HG03097 (cell line): Measurements from ENCODE around the gene TMEM19.
A peak's percentile ranks its signal among the peaks of the same experiment; 100 is the strongest.

ENCODE experiments used
- ATAC-seq: cut with Tn5 transposase; IDR thresholded peaks from one replicate; pipeline ENCODE4 v1.9.1; 2021; ENCODE audit not compliant: unreplicated experiment, low FRiP score

Gene TMEM19

GRCh38 chr12:71685914-71686657 is at the start of gene TMEM19:
TSS of gene TMEM19 (plus strand) at chr12:71686082. CDS start at chr12:71686681, 599 bp downstream.
- ATAC-seq, result peak; percentile 96

DNA sequence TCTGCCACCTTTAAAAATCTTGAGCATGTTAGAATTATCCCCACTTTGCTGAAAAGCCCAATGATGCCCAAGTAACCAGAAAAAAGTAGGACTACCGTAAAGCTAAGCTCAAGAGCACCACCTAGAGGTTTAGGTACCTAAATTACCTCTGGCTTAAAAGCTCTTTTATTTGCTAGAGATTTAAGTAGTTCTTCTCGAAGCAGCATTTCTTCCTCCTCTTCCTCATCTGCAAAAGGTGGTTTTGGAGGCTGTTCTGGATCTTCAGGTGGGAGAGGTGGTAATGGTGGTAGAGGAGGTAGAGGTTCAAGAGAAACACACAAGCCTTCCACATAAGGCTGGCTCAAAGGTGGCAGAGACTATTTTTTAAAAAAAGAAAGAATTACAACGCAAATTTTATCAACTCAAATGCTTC is 49.2 kb upstream of the TMEM19 start:
- ATAC-seq, result no peak

GRCh38 chr12:71638499-71638898 is 47.4 kb upstream of the TMEM19 start:
- no peak for ATAC-seq

GRCh38 chr12:71639341-71639760 is 46.5 kb upstream of the TMEM19 start:
- no peak for ATAC-seq

GRCh38 chr12:71640316-71640715 is 45.6 kb upstream of the TMEM19 start:
- ATAC-seq, result no peak

GRCh38 chr12:71641390-71641789 is 44.5 kb upstream of the TMEM19 start:
- no peak for ATAC-seq

DNA sequence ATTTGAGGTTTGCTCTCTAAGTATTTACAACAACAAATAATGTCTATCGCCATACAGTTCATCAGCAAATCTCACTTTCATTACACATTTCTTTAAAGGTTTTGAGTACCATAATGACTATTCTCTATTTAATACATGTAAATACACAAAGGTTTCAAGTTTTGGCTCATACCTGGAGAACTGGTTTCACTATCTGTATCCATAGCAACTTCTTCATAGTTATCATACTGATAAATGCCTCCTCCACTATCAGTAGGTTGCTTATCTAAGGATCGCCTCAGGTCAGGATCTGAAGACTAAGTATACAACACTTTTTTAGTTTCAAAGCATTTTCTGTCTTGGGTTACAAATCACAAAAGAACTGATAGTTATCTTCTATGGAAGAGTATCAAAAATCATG is 43.6 kb upstream of the TMEM19 start:
- ATAC-seq, result no peak

DNA sequence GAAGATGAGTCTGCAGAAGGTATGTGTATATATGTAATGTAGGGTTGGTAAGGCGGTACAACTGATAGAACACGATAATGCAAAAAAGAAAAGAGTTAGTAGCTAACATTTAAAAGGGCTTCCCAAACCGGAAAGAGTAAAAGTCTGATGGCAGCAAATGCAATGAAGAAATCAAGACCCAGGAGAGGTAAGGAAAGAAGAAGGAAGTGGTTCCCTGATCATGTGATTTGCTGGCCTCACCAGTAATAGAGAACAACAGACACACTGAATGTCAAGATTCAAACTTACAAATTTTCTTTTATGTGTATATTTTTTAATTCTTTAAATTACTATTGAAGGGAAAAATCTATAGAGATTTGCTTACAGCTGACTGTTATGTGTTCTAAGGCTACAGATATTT is 40.6 kb upstream of the TMEM19 start:
- no peak for ATAC-seq

DNA sequence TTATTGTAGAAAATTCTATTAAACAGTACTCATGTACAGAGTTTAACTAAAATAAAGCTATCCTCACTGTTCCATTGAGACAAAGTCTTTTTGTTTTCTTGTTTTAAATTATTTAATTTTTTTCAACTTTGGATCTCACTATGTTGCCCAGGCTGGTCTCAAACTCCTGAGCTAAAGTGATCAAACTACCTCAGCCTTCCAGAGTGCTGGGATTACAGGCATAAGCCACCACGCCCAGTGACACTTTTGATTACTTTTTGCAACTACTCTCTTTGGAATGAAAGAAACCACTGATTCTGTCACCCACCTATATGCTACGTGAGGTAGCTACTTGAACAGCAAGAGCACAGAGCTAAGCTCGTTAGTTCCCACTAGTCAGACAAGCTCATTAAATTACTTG is 39.4 kb upstream of the TMEM19 start:
- ATAC-seq, result no peak

DNA sequence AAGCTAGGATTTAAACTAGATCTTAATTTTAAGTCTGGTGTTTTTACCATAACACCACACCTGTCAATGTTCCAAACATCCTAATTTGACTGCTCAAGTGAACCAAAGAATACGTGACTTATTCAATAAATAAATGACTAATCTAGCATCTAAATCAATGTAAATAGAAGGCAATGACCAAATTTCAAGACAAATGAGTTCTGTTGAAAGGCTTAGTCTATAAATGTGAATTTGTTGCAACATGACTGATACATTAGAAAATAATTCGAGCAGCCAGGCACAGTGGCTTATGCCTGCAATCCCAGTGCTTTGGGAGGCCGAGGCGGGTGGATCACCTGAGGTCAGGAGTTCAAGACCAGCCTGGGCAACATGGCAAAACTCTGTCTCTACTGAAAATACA is 37.3 kb upstream of the TMEM19 start:
- no peak for ATAC-seq

- ATAC-seq, result no peak
Observed at GRCh38 chr12:71649401-71649800, 36.5 kb upstream of the TMEM19 start.

GRCh38 chr12:71652656-71653055 is 33.2 kb upstream of the TMEM19 start:
- no peak for ATAC-seq

DNA sequence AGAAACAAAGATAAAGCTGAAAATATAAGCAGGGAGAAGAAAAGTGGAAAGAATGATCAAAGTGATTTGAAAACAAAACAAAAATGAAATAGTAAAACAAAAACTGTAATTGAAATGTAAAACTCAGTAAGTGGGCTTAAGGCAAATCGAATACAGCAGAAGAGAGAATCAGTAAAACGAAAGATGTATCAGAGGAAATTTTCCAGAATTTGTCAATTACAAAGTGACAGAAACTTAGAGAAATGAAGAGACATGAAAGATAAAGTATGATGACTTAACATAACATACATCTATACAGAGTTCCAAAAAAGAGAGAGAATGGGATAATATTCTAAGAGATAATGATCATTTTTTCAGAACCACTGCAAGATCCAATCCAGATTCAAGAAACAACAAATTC is 32.7 kb upstream of the TMEM19 start:
- ATAC-seq, result no peak

DNA sequence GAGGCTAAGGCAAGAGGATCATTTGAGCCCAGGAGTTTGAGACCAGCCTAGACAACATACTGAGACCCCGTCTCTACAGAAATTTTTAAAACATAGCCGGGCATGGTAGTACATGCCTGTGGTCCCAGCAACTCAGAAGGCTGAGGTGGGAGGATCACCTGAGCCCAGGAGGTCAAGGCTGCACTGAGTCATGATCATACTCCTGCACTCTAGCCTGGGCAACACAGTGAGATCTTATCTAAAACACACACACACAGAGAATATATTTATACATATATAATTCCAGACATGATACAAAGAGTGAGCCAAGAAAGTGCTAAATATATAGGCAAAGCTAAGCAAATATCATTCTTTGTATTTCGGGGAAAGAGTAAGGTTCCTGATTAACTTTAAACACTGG is 31.7 kb upstream of the TMEM19 start:
- no peak for ATAC-seq

GRCh38 chr12:71655495-71655894 is 30.4 kb upstream of the TMEM19 start:
- no peak for ATAC-seq

GRCh38 chr12:71655907-71656306 is 30.0 kb upstream of the TMEM19 start:
- ATAC-seq, result no peak

GRCh38 chr12:71656740-71657139 is 29.1 kb upstream of the TMEM19 start:
- no peak for ATAC-seq

DNA sequence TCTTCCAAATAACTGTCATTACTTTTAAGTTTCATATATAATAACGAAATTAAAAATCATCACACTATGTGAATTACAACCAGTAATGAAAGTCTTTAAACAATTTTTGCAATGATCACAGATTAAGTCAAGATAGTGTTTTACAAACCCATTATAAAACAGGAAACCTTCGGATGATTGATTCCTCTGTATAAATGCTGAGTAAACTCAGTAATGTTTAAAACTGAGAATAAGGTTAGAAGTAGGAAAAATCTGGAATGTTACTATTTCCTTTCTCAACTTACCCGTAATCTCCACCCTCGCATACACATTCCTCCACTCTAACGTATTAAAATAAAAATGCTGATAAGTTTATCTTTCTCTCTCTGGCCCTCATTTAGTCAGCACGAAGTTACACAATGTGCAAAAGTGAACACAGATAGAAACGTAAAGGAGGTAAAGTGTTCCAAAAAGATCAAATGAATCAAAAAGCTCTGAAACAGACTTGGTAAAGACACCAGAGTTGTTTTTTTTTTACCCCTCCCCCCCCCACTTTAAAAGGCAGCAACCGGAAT is 23.8 kb upstream of the TMEM19 start:
- no peak for ATAC-seq

- ATAC-seq, result peak; percentile 16
Observed at GRCh38 chr12:71662849-71663560, 22.9 kb upstream of the TMEM19 start.

- peak; percentile 96 for ATAC-seq
Observed at GRCh38 chr12:71663561-71664410, 22.1 kb upstream of the TMEM19 start, which contains the start of the genes THAP2 and ZFC3H1. TSS of gene THAP2 (plus strand) at chr12:71664301. CDS start at chr12:71664510, 209 bp downstream. TSS of gene ZFC3H1 (minus strand) at chr12:71663848. CDS start at chr12:71663610, 238 bp downstream.
